Superior temporal gyrus (tissue), 1 donor: ENCODE data around the gene INPP4B.

Source experiments
- DNase-seq: peaks from one replicate; pipeline ENCODE4 v3.0.0-alpha.2; 2016; ENCODE audit errors: extremely low spot score

The INPP4B gene

GRCh38 chr4:142846108-142846728, at the start of gene INPP4B:
Gene INPP4B, minus strand, starts transcription at chr4:142846301.
- no peak for DNase-seq

GRCh38 chr4:142893012-142893411, 46.9 kb upstream of the INPP4B start:
- DNase-seq, result no peak

- DNase-seq, result no peak
These were observed 40.5 kb upstream of the INPP4B start for GRCh38 chr4:142886566-142886965.

GRCh38 chr4:142883040-142883832, 37.1 kb upstream of the INPP4B start:
- DNase-seq, result no peak

GRCh38 chr4:142882159-142882558, 36.1 kb upstream of the INPP4B start:
- no peak for DNase-seq

- DNase-seq, result no peak
These were observed 35.2 kb upstream of the INPP4B start for GRCh38 chr4:142881331-142881730.

GRCh38 chr4:142875117-142875516, 29.0 kb upstream of the INPP4B start:
- DNase-seq, result no peak

GRCh38 chr4:142874684-142875083, 28.6 kb upstream of the INPP4B start:
- no peak for DNase-seq

- DNase-seq, result no peak
These were observed 20.6 kb upstream of the INPP4B start for GRCh38 chr4:142866685-142867084.

GRCh38 chr4:142861351-142861750, 15.2 kb upstream of the INPP4B start:
- DNase-seq, result no peak

- no peak for DNase-seq
These were observed 12.9 kb upstream of the INPP4B start for GRCh38 chr4:142858965-142859364.

GRCh38 chr4:142858446-142858845, 12.3 kb upstream of the INPP4B start:
- no peak for DNase-seq

- no peak for DNase-seq
These were observed 10.5 kb upstream of the INPP4B start for GRCh38 chr4:142856576-142856975.

GRCh38 chr4:142850478-142850877, 4.4 kb upstream of the INPP4B start:
- no peak for DNase-seq

- peak; percentile 37 for DNase-seq
These were observed 862 bp upstream of the INPP4B start for GRCh38 chr4:142846729-142847596.

- no peak for DNase-seq
These were observed 601 bp downstream of the INPP4B start for GRCh38 chr4:142845293-142846107.

- peak; percentile 35 for DNase-seq
These were observed 1.3 kb downstream of the INPP4B start for GRCh38 chr4:142844782-142845181.

- DNase-seq, result peak; percentile 69
These were observed 5.5 kb downstream of the INPP4B start for GRCh38 chr4:142840516-142841123.

- DNase-seq, result no peak
These were observed 7.3 kb downstream of the INPP4B start for GRCh38 chr4:142838778-142839177.

- no peak for DNase-seq
These were observed 14.1 kb downstream of the INPP4B start for GRCh38 chr4:142832022-142832421.
